NB4 (cell line): Measurements from ENCODE around the gene CLDN7.

Experiments
- POLR2A ChIP-seq: IDR thresholded peaks from 2 replicates; pipeline ENCODE4 v1.6.1; 2011; ENCODE audit warnings: mild to moderate bottlenecking; ENCODE audit not compliant: insufficient read length; ENCODE audit errors: extremely low read depth
- TF ChIP-seq, protein P1 (sequence below): IDR thresholded peaks from one replicate; pipeline ENCODE4 v1.5.1; 2012; ENCODE audit warnings: low read depth, low read length
- TF ChIP-seq, protein P2 (sequence below): IDR thresholded peaks from 2 replicates; pipeline ENCODE4 v1.6.1; 2011; ENCODE audit warnings: low read depth, low read length

- TF ChIP-seq, protein P1, sequence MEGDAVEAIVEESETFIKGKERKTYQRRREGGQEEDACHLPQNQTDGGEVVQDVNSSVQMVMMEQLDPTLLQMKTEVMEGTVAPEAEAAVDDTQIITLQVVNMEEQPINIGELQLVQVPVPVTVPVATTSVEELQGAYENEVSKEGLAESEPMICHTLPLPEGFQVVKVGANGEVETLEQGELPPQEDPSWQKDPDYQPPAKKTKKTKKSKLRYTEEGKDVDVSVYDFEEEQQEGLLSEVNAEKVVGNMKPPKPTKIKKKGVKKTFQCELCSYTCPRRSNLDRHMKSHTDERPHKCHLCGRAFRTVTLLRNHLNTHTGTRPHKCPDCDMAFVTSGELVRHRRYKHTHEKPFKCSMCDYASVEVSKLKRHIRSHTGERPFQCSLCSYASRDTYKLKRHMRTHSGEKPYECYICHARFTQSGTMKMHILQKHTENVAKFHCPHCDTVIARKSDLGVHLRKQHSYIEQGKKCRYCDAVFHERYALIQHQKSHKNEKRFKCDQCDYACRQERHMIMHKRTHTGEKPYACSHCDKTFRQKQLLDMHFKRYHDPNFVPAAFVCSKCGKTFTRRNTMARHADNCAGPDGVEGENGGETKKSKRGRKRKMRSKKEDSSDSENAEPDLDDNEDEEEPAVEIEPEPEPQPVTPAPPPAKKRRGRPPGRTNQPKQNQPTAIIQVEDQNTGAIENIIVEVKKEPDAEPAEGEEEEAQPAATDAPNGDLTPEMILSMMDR = no peak
- TF ChIP-seq POLR2A = no peak
- TF ChIP-seq, protein P2, sequence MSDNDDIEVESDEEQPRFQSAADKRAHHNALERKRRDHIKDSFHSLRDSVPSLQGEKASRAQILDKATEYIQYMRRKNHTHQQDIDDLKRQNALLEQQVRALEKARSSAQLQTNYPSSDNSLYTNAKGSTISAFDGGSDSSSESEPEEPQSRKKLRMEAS = no peak
These were observed 21.9 kb downstream of the CLDN7 start for GRCh38 chr17:7240375-7240774.
